ENCODE measurements around the gene TAMM41.
"Not testable (repeated sequence)": the region's sequence is repeated elsewhere in the genome, so short reads cannot be mapped to it uniquely, and the experiment has no call there.

GRCh38 chr3:11752254-11752653 lies 94.4 kb downstream of the TAMM41 start:
- TF ChIP-seq ZNF37A (tag by site-specific recombination; IDR thresholded peaks at IDR 0.05); GLIS1 (tag by site-specific recombination; IDR thresholded peaks at IDR 0.05); GLI2 (tag by site-specific recombination; IDR thresholded peaks at IDR 0.05; ENCODE audit: borderline replicate concordance, low read depth); ZNF76 (tag by site-specific recombination; IDR thresholded peaks at IDR 0.05; ENCODE audit: borderline replicate concordance, low read depth); ZNF274 (IDR thresholded peaks at IDR 0.05; ENCODE audit: low read length); ZNF274 (tag by site-specific recombination; IDR thresholded peaks at IDR 0.05; ENCODE audit: borderline replicate concordance); ZNF510 (tag by site-specific recombination; IDR thresholded peaks at IDR 0.05; ENCODE audit: insufficient replicate concordance); ZBTB26 (tag by site-specific recombination; optimal IDR thresholded peaks at IDR 0.05); ZNF48 (tag by site-specific recombination; IDR thresholded peaks at IDR 0.05); ZNF335 (tag by site-specific recombination; conservative IDR thresholded peaks at IDR 0.05): not testable (repeated sequence)
- TF ChIP-seq, protein P1, sequence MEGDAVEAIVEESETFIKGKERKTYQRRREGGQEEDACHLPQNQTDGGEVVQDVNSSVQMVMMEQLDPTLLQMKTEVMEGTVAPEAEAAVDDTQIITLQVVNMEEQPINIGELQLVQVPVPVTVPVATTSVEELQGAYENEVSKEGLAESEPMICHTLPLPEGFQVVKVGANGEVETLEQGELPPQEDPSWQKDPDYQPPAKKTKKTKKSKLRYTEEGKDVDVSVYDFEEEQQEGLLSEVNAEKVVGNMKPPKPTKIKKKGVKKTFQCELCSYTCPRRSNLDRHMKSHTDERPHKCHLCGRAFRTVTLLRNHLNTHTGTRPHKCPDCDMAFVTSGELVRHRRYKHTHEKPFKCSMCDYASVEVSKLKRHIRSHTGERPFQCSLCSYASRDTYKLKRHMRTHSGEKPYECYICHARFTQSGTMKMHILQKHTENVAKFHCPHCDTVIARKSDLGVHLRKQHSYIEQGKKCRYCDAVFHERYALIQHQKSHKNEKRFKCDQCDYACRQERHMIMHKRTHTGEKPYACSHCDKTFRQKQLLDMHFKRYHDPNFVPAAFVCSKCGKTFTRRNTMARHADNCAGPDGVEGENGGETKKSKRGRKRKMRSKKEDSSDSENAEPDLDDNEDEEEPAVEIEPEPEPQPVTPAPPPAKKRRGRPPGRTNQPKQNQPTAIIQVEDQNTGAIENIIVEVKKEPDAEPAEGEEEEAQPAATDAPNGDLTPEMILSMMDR (tag by site-specific recombination; IDR thresholded peaks at IDR 0.05) = not testable (repeated sequence)
- TF ChIP-seq, protein P2, sequence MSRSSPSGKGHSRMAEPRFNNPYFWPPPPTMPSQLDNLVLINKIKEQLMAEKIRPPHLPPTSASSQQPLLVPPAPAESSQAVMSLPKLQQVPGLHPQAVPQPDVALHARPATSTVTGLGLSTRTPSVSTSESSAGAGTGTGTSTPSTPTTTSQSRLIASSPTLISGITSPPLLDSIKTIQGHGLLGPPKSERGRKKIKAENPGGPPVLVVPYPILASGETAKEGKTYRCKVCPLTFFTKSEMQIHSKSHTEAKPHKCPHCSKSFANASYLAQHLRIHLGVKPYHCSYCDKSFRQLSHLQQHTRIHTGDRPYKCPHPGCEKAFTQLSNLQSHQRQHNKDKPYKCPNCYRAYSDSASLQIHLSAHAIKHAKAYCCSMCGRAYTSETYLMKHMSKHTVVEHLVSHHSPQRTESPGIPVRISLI (tag by site-specific recombination; IDR thresholded peaks at IDR 0.05) = not testable (repeated sequence)
- TF ChIP-seq, protein P3, sequence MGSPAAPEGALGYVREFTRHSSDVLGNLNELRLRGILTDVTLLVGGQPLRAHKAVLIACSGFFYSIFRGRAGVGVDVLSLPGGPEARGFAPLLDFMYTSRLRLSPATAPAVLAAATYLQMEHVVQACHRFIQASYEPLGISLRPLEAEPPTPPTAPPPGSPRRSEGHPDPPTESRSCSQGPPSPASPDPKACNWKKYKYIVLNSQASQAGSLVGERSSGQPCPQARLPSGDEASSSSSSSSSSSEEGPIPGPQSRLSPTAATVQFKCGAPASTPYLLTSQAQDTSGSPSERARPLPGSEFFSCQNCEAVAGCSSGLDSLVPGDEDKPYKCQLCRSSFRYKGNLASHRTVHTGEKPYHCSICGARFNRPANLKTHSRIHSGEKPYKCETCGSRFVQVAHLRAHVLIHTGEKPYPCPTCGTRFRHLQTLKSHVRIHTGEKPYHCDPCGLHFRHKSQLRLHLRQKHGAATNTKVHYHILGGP (tag by site-specific recombination; IDR thresholded peaks at IDR 0.05) = not testable (repeated sequence)
- TF ChIP-seq, protein P4, sequence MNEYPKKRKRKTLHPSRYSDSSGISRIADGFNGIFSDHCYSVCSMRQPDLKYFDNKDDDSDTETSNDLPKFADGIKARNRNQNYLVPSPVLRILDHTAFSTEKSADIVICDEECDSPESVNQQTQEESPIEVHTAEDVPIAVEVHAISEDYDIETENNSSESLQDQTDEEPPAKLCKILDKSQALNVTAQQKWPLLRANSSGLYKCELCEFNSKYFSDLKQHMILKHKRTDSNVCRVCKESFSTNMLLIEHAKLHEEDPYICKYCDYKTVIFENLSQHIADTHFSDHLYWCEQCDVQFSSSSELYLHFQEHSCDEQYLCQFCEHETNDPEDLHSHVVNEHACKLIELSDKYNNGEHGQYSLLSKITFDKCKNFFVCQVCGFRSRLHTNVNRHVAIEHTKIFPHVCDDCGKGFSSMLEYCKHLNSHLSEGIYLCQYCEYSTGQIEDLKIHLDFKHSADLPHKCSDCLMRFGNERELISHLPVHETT (tag by site-specific recombination; IDR thresholded peaks at IDR 0.05) = not testable (repeated sequence)

Measured in HEK293 (cell line).